ENCODE data around the gene TUBB4A. TPM values are rescaled to one million over a fixed set of nuclear protein-coding genes. Genes with fewer than 3 reads are reported as not detected.
"Not testable (repeated sequence)": the region's sequence is repeated elsewhere in the genome, so short reads cannot be mapped to it uniquely, and the experiment has no call there.

TUBB4A gene
- total RNA-seq (2014; rRNA removed; shearing (Covaris generic)): 19.8 and 24.0 TPM in 2 replicates
- polyA plus RNA-seq (2015; cell fraction: cytosol; rRNA removed): 197 and 275 TPM in 2 replicates
- 35.1 and 72.8 TPM in 2 replicates for polyA plus RNA-seq (2015; cell fraction: nucleus; rRNA removed)

GRCh38 chr19:6501740-6502648, at the start of gene TUBB4A:
TSS of gene TUBB4A (minus strand) at chr19:6502309. CDS start at chr19:6502212, 97 bp downstream.
- in situ Hi-C loops (cut with HindIII; ENCODE audit: low pct_unique_long_range_greater_than_20kb, low sequenced_read_pairs): no loop called here
- peak; percentile 57 for DNase-seq (ENCODE audit: low read depth, low spot score)

GRCh38 chr19:6551091-6551490, 49.0 kb upstream of the TUBB4A start:
- DNase-seq (ENCODE audit: low read depth, low spot score): no peak
- in situ Hi-C loops (cut with HindIII; ENCODE audit: low pct_unique_long_range_greater_than_20kb, low sequenced_read_pairs): no loop called here

- in situ Hi-C loops (cut with HindIII; ENCODE audit: low pct_unique_long_range_greater_than_20kb, low sequenced_read_pairs); DNase-seq (ENCODE audit: low read depth, low spot score): not testable (repeated sequence)
These were observed 48.6 kb upstream of the TUBB4A start for GRCh38 chr19:6550679-6551078.

- DNase-seq (ENCODE audit: low read depth, low spot score): no peak
- in situ Hi-C loops (cut with HindIII; ENCODE audit: low pct_unique_long_range_greater_than_20kb, low sequenced_read_pairs): no loop called here
These were observed 41.8 kb upstream of the TUBB4A start for GRCh38 chr19:6543866-6544347.

- no peak for DNase-seq (ENCODE audit: low read depth, low spot score)
- in situ Hi-C loops (cut with HindIII; ENCODE audit: low pct_unique_long_range_greater_than_20kb, low sequenced_read_pairs): no loop called here
These were observed 39.0 kb upstream of the TUBB4A start for GRCh38 chr19:6540918-6541689.

- in situ Hi-C loops (cut with HindIII; ENCODE audit: low pct_unique_long_range_greater_than_20kb, low sequenced_read_pairs): no loop called here
These were observed 37.4 kb upstream of the TUBB4A start for GRCh38 chr19:6539514-6539913.

GRCh38 chr19:6535558-6536137, 33.5 kb upstream of the TUBB4A start:
- in situ Hi-C loops (cut with HindIII; ENCODE audit: low pct_unique_long_range_greater_than_20kb, low sequenced_read_pairs): no loop called here
- DNase-seq (ENCODE audit: low read depth, low spot score): no peak

More at GRCh38 chr19:6539514-6539913, 37.4 kb upstream of the TUBB4A start:
- DNase-seq (ENCODE audit: low read depth, low spot score): no peak

GRCh38 chr19:6534451-6535093, 32.5 kb upstream of the TUBB4A start:
- no peak for DNase-seq (ENCODE audit: low read depth, low spot score)
- in situ Hi-C loops (cut with HindIII; ENCODE audit: low pct_unique_long_range_greater_than_20kb, low sequenced_read_pairs): no loop called here

GRCh38 chr19:6533746-6534418, 31.8 kb upstream of the TUBB4A start:
- in situ Hi-C loops (cut with HindIII; ENCODE audit: low pct_unique_long_range_greater_than_20kb, low sequenced_read_pairs): no loop called here
- no peak for DNase-seq (ENCODE audit: low read depth, low spot score)

- in situ Hi-C loops (cut with HindIII; ENCODE audit: low pct_unique_long_range_greater_than_20kb, low sequenced_read_pairs): no loop called here
- no peak for DNase-seq (ENCODE audit: low read depth, low spot score)
These were observed 30.9 kb upstream of the TUBB4A start for GRCh38 chr19:6533000-6533328.

- DNase-seq (ENCODE audit: low read depth, low spot score): no peak
- in situ Hi-C loops (cut with HindIII; ENCODE audit: low pct_unique_long_range_greater_than_20kb, low sequenced_read_pairs): no loop called here
These were observed 30.3 kb upstream of the TUBB4A start for GRCh38 chr19:6532244-6532999.

- in situ Hi-C loops (cut with HindIII; ENCODE audit: low pct_unique_long_range_greater_than_20kb, low sequenced_read_pairs): no loop called here
- no peak for DNase-seq (ENCODE audit: low read depth, low spot score)
These were observed 29.8 kb upstream of the TUBB4A start for GRCh38 chr19:6531956-6532243.

- in situ Hi-C loops (cut with HindIII; ENCODE audit: low pct_unique_long_range_greater_than_20kb, low sequenced_read_pairs): no loop called here
These were observed 29.2 kb upstream of the TUBB4A start for GRCh38 chr19:6531163-6531955.

GRCh38 chr19:6530386-6531162, 28.5 kb upstream of the TUBB4A start, which contains the start of gene TNFSF9:
TSS of gene TNFSF9 (plus strand) at chr19:6531026. CDS start at chr19:6531037, 11 bp downstream.
- in situ Hi-C loops (cut with HindIII; ENCODE audit: low pct_unique_long_range_greater_than_20kb, low sequenced_read_pairs): no loop called here
- DNase-seq (ENCODE audit: low read depth, low spot score): peak; percentile 87

More at GRCh38 chr19:6531163-6531955, 29.2 kb upstream of the TUBB4A start:
- no peak for DNase-seq (ENCODE audit: low read depth, low spot score)

- no peak for DNase-seq (ENCODE audit: low read depth, low spot score)
- in situ Hi-C loops (cut with HindIII; ENCODE audit: low pct_unique_long_range_greater_than_20kb, low sequenced_read_pairs): no loop called here
These were observed 27.9 kb upstream of the TUBB4A start for GRCh38 chr19:6529937-6530385.
